Epidermal melanocyte (primary cell): Measurements from ENCODE around the gene CSE1L.
"Not testable (repeated sequence)": the region's sequence is repeated elsewhere in the genome, so short reads cannot be mapped to it uniquely, and the experiment has no call there.

Experiments used
- DNase-seq: peaks from one replicate; pipeline ENCODE4 v3.0.0; 2011; ENCODE audit warnings: low spot score; ENCODE audit not compliant: insufficient read length

Gene CSE1L

GRCh38 chr20:49074521-49074920 lies 28.4 kb downstream of the CSE1L start:
- DNase-seq = no peak

GRCh38 chr20:49078310-49078709 lies 32.2 kb downstream of the CSE1L start:
- no peak for DNase-seq

- DNase-seq = not testable (repeated sequence)
These were observed 36.2 kb downstream of the CSE1L start for GRCh38 chr20:49082295-49082694.

- no peak for DNase-seq
These were observed 45.0 kb downstream of the CSE1L start for GRCh38 chr20:49091104-49091503.

- DNase-seq = no peak
These were observed 45.6 kb downstream of the CSE1L start for GRCh38 chr20:49091762-49092161.

- DNase-seq = no peak
These were observed 50.2 kb downstream of the CSE1L start for GRCh38 chr20:49096203-49096730.

GRCh38 chr20:49097159-49097558 lies 51.0 kb downstream of the CSE1L start:
- no peak for DNase-seq

- DNase-seq = no peak
These were observed 52.0 kb downstream of the CSE1L start for GRCh38 chr20:49098136-49098535.

GRCh38 chr20:49099011-49099410 lies 52.9 kb downstream of the CSE1L start:
- DNase-seq = no peak

GRCh38 chr20:49100292-49100691 lies 54.2 kb downstream of the CSE1L start:
- DNase-seq = not testable (repeated sequence)

GRCh38 chr20:49100972-49101371 lies 54.9 kb downstream of the CSE1L start:
- DNase-seq = no peak

GRCh38 chr20:49103019-49103418 lies 56.9 kb downstream of the CSE1L start:
- DNase-seq = no peak

GRCh38 chr20:49103647-49104364 lies 57.7 kb downstream of the CSE1L start:
- DNase-seq = no peak

- DNase-seq = no peak
These were observed 58.2 kb downstream of the CSE1L start for GRCh38 chr20:49104365-49104648.

GRCh38 chr20:49104979-49105547 lies 59.0 kb downstream of the CSE1L start:
- not testable (repeated sequence) for DNase-seq

GRCh38 chr20:49106328-49106727 lies 60.2 kb downstream of the CSE1L start:
- DNase-seq = no peak

GRCh38 chr20:49110767-49111694 lies 64.9 kb downstream of the CSE1L start:
- DNase-seq = no peak

- DNase-seq = no peak
These were observed 66.6 kb downstream of the CSE1L start for GRCh38 chr20:49112596-49113274.

- no peak for DNase-seq
These were observed 69.5 kb downstream of the CSE1L start for GRCh38 chr20:49115564-49115963.

- DNase-seq = no peak
These were observed 72.2 kb downstream of the CSE1L start for GRCh38 chr20:49118307-49118706.

- DNase-seq = no peak
These were observed 73.9 kb downstream of the CSE1L start for GRCh38 chr20:49119988-49120387.

- DNase-seq = no peak
These were observed 76.8 kb downstream of the CSE1L start for GRCh38 chr20:49122920-49123319.
